Hepatocyte (in vitro differentiated cells): ENCODE measurements around the gene KIAA1549. TPM values are rescaled to one million over a fixed set of nuclear protein-coding genes. Genes with fewer than 3 reads are reported as not detected.

Source experiments
- DNase-seq: peaks from one replicate; pipeline ENCODE4 v3.0.0-alpha.2; 2016; ENCODE audit warnings: low spot score
- H2AFZ ChIP-seq: fragments of 200-600 bp; sonication (generic); 2 replicates; pipeline ENCODE4 v1.6.0; 2016; ENCODE audit warnings: antibody characterized with exemption, mild to moderate bottlenecking
- H3K27ac ChIP-seq: fragments of 200-600 bp; sonication (generic); 2 replicates; pipeline ENCODE4 v1.5.1; 2016; ENCODE audit warnings: mild to moderate bottlenecking
- H3K27me3 ChIP-seq: fragments of 200-600 bp; sonication (generic); 2 replicates; pipeline ENCODE4 v1.6.1; 2016
- H3K36me3 ChIP-seq: fragments of 200-600 bp; sonication (generic); replicated peaks from 2 replicates; pipeline ENCODE4 v1.5.1; 2016; ENCODE audit warnings: low read depth; ENCODE audit not compliant: insufficient read depth
- H3K4me1 ChIP-seq: fragments of 200-600 bp; sonication (generic); 2 replicates; pipeline ENCODE4 v1.5.1; 2016; ENCODE audit warnings: mild to moderate bottlenecking, moderate library complexity; ENCODE audit not compliant: insufficient read depth
- H3K4me2 ChIP-seq: fragments of 200-600 bp; sonication (generic); 2 replicates; pipeline ENCODE4 v1.6.0; 2016
- H3K4me3 ChIP-seq: fragments of 200-600 bp; sonication (generic); 2 replicates; pipeline ENCODE4 v1.5.1; 2016; ENCODE audit warnings: mild to moderate bottlenecking
- H3K79me2 ChIP-seq: fragments of 200-600 bp; sonication (generic); 2 replicates; pipeline ENCODE4 v1.6.0; 2017; ENCODE audit warnings: mild to moderate bottlenecking
- H3K9me2 ChIP-seq: fragments of 200-600 bp; sonication (generic); replicated peaks from 2 replicates; pipeline ENCODE4 v1.6.0; 2017; ENCODE audit warnings: mild to moderate bottlenecking; ENCODE audit not compliant: insufficient read depth
- H3K9me3 ChIP-seq: fragments of 200-600 bp; sonication (generic); 2 replicates; pipeline ENCODE4 v1.5.1; 2016; ENCODE audit warnings: low read depth, mild to moderate bottlenecking
- H4K20me1 ChIP-seq: fragments of 200-600 bp; sonication (generic); 2 replicates; pipeline ENCODE4 v1.6.0; 2016; ENCODE audit warnings: mild to moderate bottlenecking; ENCODE audit not compliant: insufficient read depth, poor library complexity, severe bottlenecking
- EZH2 ChIP-seq: fragments of 200-600 bp; sonication (generic); IDR thresholded peaks from 2 replicates; pipeline ENCODE4 v1.6.1; 2016; ENCODE audit warnings: antibody characterized with exemption, mild to moderate bottlenecking, borderline replicate concordance
- EZH2phosphoT487 ChIP-seq: fragments of 200-600 bp; sonication (generic); IDR thresholded peaks from one replicate; pipeline ENCODE4 v1.6.1; 2018; ENCODE audit warnings: antibody characterized with exemption, mild to moderate bottlenecking, low read depth, moderate library complexity; ENCODE audit not compliant: unreplicated experiment, severe bottlenecking
- WGBS: methylation state at CpG from one replicate; pipeline ENCODE4 v1.1.6; 2016; ENCODE audit warnings: low lambda C conversion rate; ENCODE audit errors: missing lambda C conversion rate; 5-methylcytosine and 5-hydroxymethylcytosine counted together
- polyA plus RNA-seq: library from polyadenylated mRNA; unstranded; fragments of >200 nt; fragmentation: Nextera tagmentation; extraction: Ambion mirVana; gene quantifications from 2 replicates; pipeline ENCODE4 v1.2.1, GENCODE V29; 2016
- total RNA-seq: library from RNA; depleted of rRNA; stranded (reverse); fragments of >200 nt; gene quantifications from 2 replicates; pipeline ENCODE4 v1.2.3, GENCODE V29; 2014
- TF ChIP-seq, protein P1 (sequence below): fragments of 200-600 bp; sonication (generic); IDR thresholded peaks from 2 replicates; pipeline ENCODE4 v1.5.1; 2016; ENCODE audit warnings: antibody characterized with exemption, mild to moderate bottlenecking; ENCODE audit not compliant: poor library complexity

KIAA1549 gene
- total and polyA plus RNA-seq, 2 experiments from 2014 or later: 3.4 to 7.3 TPM

DNA sequence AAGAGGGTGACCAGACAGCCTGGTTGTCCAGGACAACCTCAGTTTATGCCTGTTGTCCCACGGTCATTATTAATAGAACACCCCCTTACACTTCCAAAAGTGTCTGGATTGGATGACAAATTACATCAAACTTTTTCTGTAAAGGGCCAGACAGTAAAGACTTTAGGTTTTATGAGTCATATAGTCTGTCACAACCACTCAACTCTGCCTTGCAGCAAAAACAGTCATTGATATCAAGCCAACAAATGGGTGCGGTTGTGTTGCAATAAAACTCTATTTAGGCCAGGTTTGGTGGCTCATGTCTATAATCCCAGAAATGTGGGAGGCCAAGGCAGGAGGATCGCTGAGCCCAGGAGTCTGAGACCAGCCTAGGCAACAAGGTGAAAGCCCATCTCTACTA is 116.5 kb downstream of the KIAA1549 start:
- no peaks in the 10 kb centered on the region for H3K27me3 ChIP-seq

GRCh38 chr7:138863931-138864330 is 117.3 kb downstream of the KIAA1549 start:
- no peaks in the 10 kb centered on the region for H3K27me3 ChIP-seq
- TF ChIP-seq, protein P1, sequence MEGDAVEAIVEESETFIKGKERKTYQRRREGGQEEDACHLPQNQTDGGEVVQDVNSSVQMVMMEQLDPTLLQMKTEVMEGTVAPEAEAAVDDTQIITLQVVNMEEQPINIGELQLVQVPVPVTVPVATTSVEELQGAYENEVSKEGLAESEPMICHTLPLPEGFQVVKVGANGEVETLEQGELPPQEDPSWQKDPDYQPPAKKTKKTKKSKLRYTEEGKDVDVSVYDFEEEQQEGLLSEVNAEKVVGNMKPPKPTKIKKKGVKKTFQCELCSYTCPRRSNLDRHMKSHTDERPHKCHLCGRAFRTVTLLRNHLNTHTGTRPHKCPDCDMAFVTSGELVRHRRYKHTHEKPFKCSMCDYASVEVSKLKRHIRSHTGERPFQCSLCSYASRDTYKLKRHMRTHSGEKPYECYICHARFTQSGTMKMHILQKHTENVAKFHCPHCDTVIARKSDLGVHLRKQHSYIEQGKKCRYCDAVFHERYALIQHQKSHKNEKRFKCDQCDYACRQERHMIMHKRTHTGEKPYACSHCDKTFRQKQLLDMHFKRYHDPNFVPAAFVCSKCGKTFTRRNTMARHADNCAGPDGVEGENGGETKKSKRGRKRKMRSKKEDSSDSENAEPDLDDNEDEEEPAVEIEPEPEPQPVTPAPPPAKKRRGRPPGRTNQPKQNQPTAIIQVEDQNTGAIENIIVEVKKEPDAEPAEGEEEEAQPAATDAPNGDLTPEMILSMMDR: no peak
- TF ChIP-seq EZH2 (no peak), EZH2phosphoT487 (no peak)
- no peaks in the 10 kb centered on the region for H4K20me1 ChIP-seq
- H3K36me3 ChIP-seq: no peaks in the 10 kb centered on the region
- WGBS: 96% methylated on average over 9 of the region's 9 CpGs
- H3K9me2 ChIP-seq: no peaks in the 10 kb centered on the region
- no peak overlapping the region for H3K4me3 ChIP-seq
- no peak overlapping the region for H2AFZ ChIP-seq
- H3K79me2 ChIP-seq: no peaks in the 10 kb centered on the region
- no peak for DNase-seq
- no peak overlapping the region for H3K4me2 ChIP-seq
- H3K27ac ChIP-seq: no peak overlapping the region
- no peaks in the 10 kb centered on the region for H3K4me1 ChIP-seq
- no peaks in the 10 kb centered on the region for H3K9me3 ChIP-seq

More for the DNA sequence above, 116.5 kb downstream of the KIAA1549 start:
- no peak for DNase-seq
- 89% methylated on average over 3 of the region's 3 CpGs for WGBS
- Histone ChIP-seq H3K4me3 (no peak overlapping the region), H3K4me2 (no peak overlapping the region), H2AFZ (no peak overlapping the region), H3K9me2 (no peaks in the 10 kb centered on the region), H3K4me1 (no peaks in the 10 kb centered on the region), H4K20me1 (no peaks in the 10 kb centered on the region), H3K36me3 (no peaks in the 10 kb centered on the region), H3K27ac (no peak overlapping the region), H3K79me2 (no peaks in the 10 kb centered on the region), H3K9me3 (no peaks in the 10 kb centered on the region)
- TF ChIP-seq, protein P1: no peak
- TF ChIP-seq EZH2phosphoT487: no peak
- TF ChIP-seq EZH2: no peak

GRCh38 chr7:138861051-138861450 is 120.1 kb downstream of the KIAA1549 start:
- no peaks in the 10 kb centered on the region for H3K27me3 ChIP-seq
- H3K4me3 ChIP-seq: no peak overlapping the region
- no peaks in the 10 kb centered on the region for H3K9me2 ChIP-seq
- H4K20me1 ChIP-seq: no peaks in the 10 kb centered on the region
- 94% methylated on average over 16 of the region's 16 CpGs for WGBS
- H3K36me3 ChIP-seq: no peaks in the 10 kb centered on the region
- no peak overlapping the region for H2AFZ ChIP-seq
- DNase-seq: no peak
- TF ChIP-seq EZH2: no peak
- TF ChIP-seq EZH2phosphoT487: no peak
- TF ChIP-seq, protein P1: no peak
- no peak overlapping the region for H3K4me2 ChIP-seq
- no peaks in the 10 kb centered on the region for H3K4me1 ChIP-seq
- H3K9me3 ChIP-seq: no peaks in the 10 kb centered on the region
- no peaks in the 10 kb centered on the region for H3K79me2 ChIP-seq
- no peak overlapping the region for H3K27ac ChIP-seq

DNA sequence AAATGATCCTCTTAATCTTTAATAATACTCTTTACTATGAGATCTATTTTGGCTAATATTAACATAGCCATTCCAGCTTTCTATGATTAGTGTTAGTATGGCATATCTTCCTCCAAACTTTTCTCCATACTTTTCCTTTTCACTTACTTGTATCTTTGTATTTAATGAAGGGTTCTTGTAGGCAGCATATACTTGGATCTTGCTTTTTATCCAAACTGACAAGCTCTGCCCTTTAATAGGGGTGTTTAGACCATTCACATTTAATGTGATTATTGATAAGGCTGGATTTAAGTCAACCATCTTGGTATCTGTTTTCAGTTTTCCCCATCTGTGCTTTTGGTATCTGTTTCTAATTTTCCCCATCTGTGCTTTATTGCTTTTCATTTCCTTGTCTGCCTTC is 123.5 kb downstream of the KIAA1549 start:
- Histone ChIP-seq H3K79me2 (no peaks in the 10 kb centered on the region), H3K4me1 (no peaks in the 10 kb centered on the region), H3K27me3 (no peaks in the 10 kb centered on the region), H3K27ac (no peak overlapping the region), H3K9me2 (no peaks in the 10 kb centered on the region), H4K20me1 (no peaks in the 10 kb centered on the region), H3K4me2 (no peak overlapping the region), H3K9me3 (no peaks in the 10 kb centered on the region), H2AFZ (no peak overlapping the region), H3K4me3 (no peak overlapping the region), H3K36me3 (no peaks in the 10 kb centered on the region)
- no peak for DNase-seq
- TF ChIP-seq, protein P1: no peak
- TF ChIP-seq EZH2phosphoT487 (no peak), EZH2 (no peak)
